Measurements from ENCODE around the gene PSMB5. TPM values are rescaled to one million over a fixed set of nuclear protein-coding genes. Genes with fewer than 3 reads are reported as not detected.

The PSMB5 gene
- total and polyA plus RNA-seq, 9 of the 15 experiments (the other 6 are each of a cell fraction or from before 2014, with no cell fraction given), result 198 to 1,870 (median 269) TPM

- TF ChIP-seq ETS1 (conservative IDR thresholded peaks at IDR 0.05; ENCODE audit: control insufficient read depth, low read depth, low read length) (no peak), HDGF (IDR thresholded peaks at IDR 0.05) (0 out of 2 replicates have a peak, but pooled peaks have one; percentile 22), ZNF316 (IDR thresholded peaks at IDR 0.05) (no peak), TCF15 (CRISPR knock-in tag; IDR thresholded peaks at IDR 0.05) (no peak), ZNF347 (CRISPR knock-in tag; IDR thresholded peaks at IDR 0.05; ENCODE audit: low read depth) (no peak), POLR2H (tag; IDR thresholded peaks at IDR 0.05; ENCODE audit: low read depth) (no peak), U2AF2 (optimal IDR thresholded peaks at IDR 0.05; ENCODE audit: low read depth, low read length) (no peak), SREBF2 (CRISPR knock-in tag; IDR thresholded peaks at IDR 0.05) (no peak), ZNF785 (CRISPR knock-in tag; IDR thresholded peaks at IDR 0.05) (no peak), LARP7 (IDR thresholded peaks at IDR 0.05) (0 out of 2 replicates have a peak, but pooled peaks have one; percentile 58), SNAPC5 (CRISPR knock-in tag; IDR thresholded peaks at IDR 0.05) (no peak), PCBP1 (IDR thresholded peaks at IDR 0.05; ENCODE audit: low read depth, low read length, poor library complexity, severe bottlenecking) (no peak), HDAC3 (IDR thresholded peaks at IDR 0.05; ENCODE audit: borderline replicate concordance, partially characterized antibody) (no peak), ZNF41 (CRISPR knock-in tag; conservative IDR thresholded peaks at IDR 0.05) (no peak), HDAC8 (tag; IDR thresholded peaks at IDR 0.05) (no peak), MTA2 (IDR thresholded peaks at IDR 0.05; ENCODE audit: low read depth) (no peak), SMC3 (conservative IDR thresholded peaks at IDR 0.05; ENCODE audit: insufficient read depth, low read depth, low read length) (peak; percentile 83), POLR2B (IDR thresholded peaks at IDR 0.05; ENCODE audit: low read depth, partially characterized antibody) (no peak), CEBPZ (IDR thresholded peaks at IDR 0.05; ENCODE audit: borderline replicate concordance, low read depth, low read length) (no peak), SFPQ (IDR thresholded peaks at IDR 0.05; ENCODE audit: low read depth, low read length) (no peak), BRCA1 (IDR thresholded peaks at IDR 0.05) (no peak), BRCA1 (CRISPR knock-in tag; IDR thresholded peaks at IDR 0.05) (no peak)
These were observed 21.6 kb upstream of the PSMB5 start (continued) for GRCh38 chr14:23056145-23056955.
